Stomach (tissue), 4 donors: ENCODE measurements around the gene GNAT2.

Source experiments
- POLR2AphosphoS5 ChIP-seq, 3 donors: sonication (generic); formaldehyde crosslinking; IDR thresholded peaks; one replicate each; pipeline ENCODE4 v1.6.1; 2016; ENCODE audit warnings: antibody characterized with exemption in 3 of 3
- TF ChIP-seq, protein P1 (sequence below), 7 experiments: fragments of 450-650 bp in 4 of 7; fragments of 200-600 bp in 3 of 7; sonication (generic) in 3 of 7; IDR thresholded peaks; one replicate each; pipeline ENCODE4 v1.5.1; 2016 to 2019; ENCODE audit warnings: antibody characterized with exemption in 7 of 7, control low read depth in 2 of 7, mild to moderate bottlenecking in 1 of 7

DNA sequence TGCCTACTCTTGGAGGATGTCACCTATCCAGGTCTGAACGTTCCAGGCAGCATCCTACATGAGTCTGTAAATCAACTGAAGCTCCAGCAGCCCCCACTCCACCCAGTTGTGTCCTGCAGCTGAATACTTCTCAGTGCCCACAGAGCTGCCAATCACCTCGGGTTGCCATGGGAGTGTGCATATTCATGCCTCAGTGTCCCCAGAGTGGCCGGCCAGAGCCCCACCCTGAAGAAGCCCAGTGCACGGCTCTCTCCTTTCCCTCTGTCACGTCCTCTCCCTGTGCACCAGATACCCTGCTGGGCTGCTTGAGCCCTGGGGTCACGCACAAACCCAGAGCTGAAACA, 20.4 kb upstream of the GNAT2 start:
- TF ChIP-seq, protein P1, sequence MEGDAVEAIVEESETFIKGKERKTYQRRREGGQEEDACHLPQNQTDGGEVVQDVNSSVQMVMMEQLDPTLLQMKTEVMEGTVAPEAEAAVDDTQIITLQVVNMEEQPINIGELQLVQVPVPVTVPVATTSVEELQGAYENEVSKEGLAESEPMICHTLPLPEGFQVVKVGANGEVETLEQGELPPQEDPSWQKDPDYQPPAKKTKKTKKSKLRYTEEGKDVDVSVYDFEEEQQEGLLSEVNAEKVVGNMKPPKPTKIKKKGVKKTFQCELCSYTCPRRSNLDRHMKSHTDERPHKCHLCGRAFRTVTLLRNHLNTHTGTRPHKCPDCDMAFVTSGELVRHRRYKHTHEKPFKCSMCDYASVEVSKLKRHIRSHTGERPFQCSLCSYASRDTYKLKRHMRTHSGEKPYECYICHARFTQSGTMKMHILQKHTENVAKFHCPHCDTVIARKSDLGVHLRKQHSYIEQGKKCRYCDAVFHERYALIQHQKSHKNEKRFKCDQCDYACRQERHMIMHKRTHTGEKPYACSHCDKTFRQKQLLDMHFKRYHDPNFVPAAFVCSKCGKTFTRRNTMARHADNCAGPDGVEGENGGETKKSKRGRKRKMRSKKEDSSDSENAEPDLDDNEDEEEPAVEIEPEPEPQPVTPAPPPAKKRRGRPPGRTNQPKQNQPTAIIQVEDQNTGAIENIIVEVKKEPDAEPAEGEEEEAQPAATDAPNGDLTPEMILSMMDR (IDR thresholded peaks at IDR 0.05), result no peak
- no peak for TF ChIP-seq POLR2AphosphoS5 (IDR thresholded peaks at IDR 0.05)
